Measurements from ENCODE around the gene SPHK1.

GRCh38 chr17:76399175-76400172 lies 15.1 kb downstream of the SPHK1 start:
- no peak for TF ChIP-seq POLR2AphosphoS5 (IDR thresholded peaks at IDR 0.05)
- TF ChIP-seq, protein P1, sequence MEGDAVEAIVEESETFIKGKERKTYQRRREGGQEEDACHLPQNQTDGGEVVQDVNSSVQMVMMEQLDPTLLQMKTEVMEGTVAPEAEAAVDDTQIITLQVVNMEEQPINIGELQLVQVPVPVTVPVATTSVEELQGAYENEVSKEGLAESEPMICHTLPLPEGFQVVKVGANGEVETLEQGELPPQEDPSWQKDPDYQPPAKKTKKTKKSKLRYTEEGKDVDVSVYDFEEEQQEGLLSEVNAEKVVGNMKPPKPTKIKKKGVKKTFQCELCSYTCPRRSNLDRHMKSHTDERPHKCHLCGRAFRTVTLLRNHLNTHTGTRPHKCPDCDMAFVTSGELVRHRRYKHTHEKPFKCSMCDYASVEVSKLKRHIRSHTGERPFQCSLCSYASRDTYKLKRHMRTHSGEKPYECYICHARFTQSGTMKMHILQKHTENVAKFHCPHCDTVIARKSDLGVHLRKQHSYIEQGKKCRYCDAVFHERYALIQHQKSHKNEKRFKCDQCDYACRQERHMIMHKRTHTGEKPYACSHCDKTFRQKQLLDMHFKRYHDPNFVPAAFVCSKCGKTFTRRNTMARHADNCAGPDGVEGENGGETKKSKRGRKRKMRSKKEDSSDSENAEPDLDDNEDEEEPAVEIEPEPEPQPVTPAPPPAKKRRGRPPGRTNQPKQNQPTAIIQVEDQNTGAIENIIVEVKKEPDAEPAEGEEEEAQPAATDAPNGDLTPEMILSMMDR (IDR thresholded peaks at IDR 0.05): no peak

All from sigmoid colon (tissue), 4 donors.